Activated CD8-positive, alpha-beta T cell treated with anti-CD3 and anti-CD28 coated beads for 36 hours (primary cell): Measurements from ENCODE around the gene SNRK. TPM values are rescaled to one million over a fixed set of nuclear protein-coding genes. Genes with fewer than 3 reads are reported as not detected.

ENCODE experiments used
- ATAC-seq: fragments of 200-7000 bp; cut with Tn5 transposase; one replicate; pipeline ENCODE4 v1.10.0; 2021; ENCODE audit warnings: mild to moderate bottlenecking, moderate library complexity
- CTCF ChIA-PET: fragments of 350-600 bp; sonication (Branson Sonifier 250); formaldehyde crosslinking; loops from one replicate; lab custom pipeline; 2021; ENCODE audit warnings: antibody characterized with exemption; lab: Charles Lee
- POLR2A ChIA-PET: fragments of 350-600 bp; sonication (Branson Sonifier 250); formaldehyde crosslinking; loops from one replicate; lab custom pipeline; 2021; ENCODE audit warnings: antibody characterized with exemption; lab: Charles Lee
- DNase-seq: peaks from one replicate; pipeline ENCODE4 v3.0.0-alpha.2; 2020
- H3K27ac Mint-ChIP-seq: one replicate; pipeline ENCODE4 v1.8.0; 2021; ENCODE audit warnings: mild to moderate bottlenecking, mixed read lengths
- H3K27me3 Mint-ChIP-seq: one replicate; pipeline ENCODE4 v1.8.0; 2021; ENCODE audit warnings: mixed read lengths
- H3K36me3 Mint-ChIP-seq: one replicate; pipeline ENCODE4 v1.8.0; 2021; ENCODE audit warnings: low read depth, mixed read lengths
- H3K4me1 Mint-ChIP-seq: one replicate; pipeline ENCODE4 v1.8.0; 2021; ENCODE audit warnings: low read depth, mixed read lengths
- H3K4me3 Mint-ChIP-seq: one replicate; pipeline ENCODE4 v1.8.0; 2021; ENCODE audit warnings: mild to moderate bottlenecking, moderate library complexity, mixed read lengths
- H3K9me3 Mint-ChIP-seq: one replicate; pipeline ENCODE4 v1.8.0; 2021; ENCODE audit warnings: mixed read lengths
- CTCF ChIP-seq: fragments of 200-600 bp; IDR thresholded peaks from one replicate; pipeline ENCODE4 v1.8.0; 2022; ENCODE audit warnings: antibody characterized with exemption, mild to moderate bottlenecking
- intact Hi-C: fragments of 100-400 bp; cut with micrococcal nuclease; formaldehyde crosslinking; loops from one replicate; pipeline ENCODE4 v1.10.0; 2022
- total RNA-seq, 2 experiments: library from RNA; stranded (reverse); gene quantifications; one replicate each; pipeline ENCODE4 v1.2.3, GENCODE V29; 2021

The SNRK gene
- total RNA-seq, 2 experiments from 2014 or later, result 28.9 to 29.2 TPM

- peaks cover 6% of the 10 kb centered on the region for H3K9me3 Mint-ChIP-seq
- no peak for ATAC-seq
- intact Hi-C loops, result no loop called here
- TF ChIP-seq CTCF, result no peak
- no peak for DNase-seq
- H3K4me3 Mint-ChIP-seq, result no peak overlapping the region
- no peaks in the 10 kb centered on the region for H3K4me1 Mint-ChIP-seq
- no peaks in the 10 kb centered on the region for H3K27me3 Mint-ChIP-seq
- no peaks in the 10 kb centered on the region for H3K36me3 Mint-ChIP-seq
- ChIA-PET CTCF (interaction anchor here (1.1 kb wide), 1 partner anchor 15 kb away, joined by 3 read pairs; no protein-coding TSS in a partner anchor), POLR2A (no interaction called here)
- H3K27ac Mint-ChIP-seq, result no peak overlapping the region
Observed at GRCh38 chr3:43362183-43362582, 75.8 kb downstream of the SNRK start.

GRCh38 chr3:43362961-43363360 lies 76.6 kb downstream of the SNRK start:
- Mint-ChIP-seq H3K9me3 (no peaks in the 10 kb centered on the region), H3K4me1 (no peaks in the 10 kb centered on the region), H3K36me3 (no peaks in the 10 kb centered on the region), H3K27ac (no peak overlapping the region), H3K4me3 (no peak overlapping the region), H3K27me3 (no peaks in the 10 kb centered on the region)
- CTCF ChIA-PET, result interaction anchor here (1.1 kb wide), 1 partner anchor 16 kb away, joined by 3 read pairs; no protein-coding TSS in a partner anchor
- ATAC-seq (no peak), DNase-seq (no peak)
- POLR2A ChIA-PET, result no interaction called here
- intact Hi-C loops, result no loop called here
- TF ChIP-seq CTCF, result no peak

GRCh38 chr3:43363621-43364266 lies 77.4 kb downstream of the SNRK start:
- H3K4me1 Mint-ChIP-seq, result no peaks in the 10 kb centered on the region
- intact Hi-C loops, result no loop called here
- no peaks in the 10 kb centered on the region for H3K27me3 Mint-ChIP-seq
- ChIA-PET CTCF (no interaction called here), POLR2A (no interaction called here)
- no peak for TF ChIP-seq CTCF
- H3K9me3 Mint-ChIP-seq, result no peaks in the 10 kb centered on the region
- no peaks in the 10 kb centered on the region for H3K36me3 Mint-ChIP-seq
- no peak for ATAC-seq
- H3K27ac Mint-ChIP-seq, result peak overlapping the region; percentile 11
- no peak overlapping the region for H3K4me3 Mint-ChIP-seq
- no peak for DNase-seq

- ChIA-PET POLR2A (no interaction called here), CTCF (no interaction called here)
- H3K36me3 Mint-ChIP-seq, result no peaks in the 10 kb centered on the region
- no peak overlapping the region for H3K27ac Mint-ChIP-seq
- DNase-seq (no peak), ATAC-seq (no peak)
- intact Hi-C loops, result no loop called here
- no peak for TF ChIP-seq CTCF
- H3K4me3 Mint-ChIP-seq, result no peak overlapping the region
- no peaks in the 10 kb centered on the region for H3K4me1 Mint-ChIP-seq
- H3K27me3 Mint-ChIP-seq, result no peaks in the 10 kb centered on the region
- no peaks in the 10 kb centered on the region for H3K9me3 Mint-ChIP-seq
Observed at GRCh38 chr3:43364494-43364893, 78.2 kb downstream of the SNRK start.

GRCh38 chr3:43364926-43365325 lies 78.6 kb downstream of the SNRK start:
- Mint-ChIP-seq H3K36me3 (no peaks in the 10 kb centered on the region), H3K9me3 (no peaks in the 10 kb centered on the region), H3K4me3 (no peak overlapping the region), H3K27ac (no peak overlapping the region), H3K27me3 (no peaks in the 10 kb centered on the region), H3K4me1 (no peaks in the 10 kb centered on the region)
- no peak for DNase-seq
- TF ChIP-seq CTCF, result no peak
- intact Hi-C loops, result no loop called here
- CTCF ChIA-PET, result no interaction called here
- no peak for ATAC-seq
- POLR2A ChIA-PET, result no interaction called here
